H1 (cell line): ENCODE results near the gene PDE9A. TPM values are rescaled to one million over a fixed set of nuclear protein-coding genes. Genes with fewer than 3 reads are reported as not detected.

Experiments used
- CHD2 ChIP-seq: IDR thresholded peaks from 2 replicates; pipeline ENCODE4 v1.6.1; 2012; ENCODE audit warnings: low read length, improper control_type of control experiment
- EGR1 ChIP-seq: IDR thresholded peaks from 2 replicates; pipeline ENCODE4 v1.6.1; 2011; ENCODE audit warnings: low read depth, low read length, borderline replicate concordance
- HDAC6 ChIP-seq: IDR thresholded peaks from one replicate; pipeline ENCODE4 v1.7.1; 2012; ENCODE audit warnings: low read depth, mild to moderate bottlenecking, inconsistent platforms, low read length, moderate library complexity
- SUZ12 ChIP-seq: fragments of 200-600 bp; sonication (generic); IDR thresholded peaks from 2 replicates; pipeline ENCODE4 v1.6.1; 2012; ENCODE audit warnings: mild to moderate bottlenecking, inconsistent platforms, low read length, moderate library complexity, mixed read lengths
- polyA plus RNA-seq, 7 experiments: library from polyadenylated mRNA; depleted of rRNA in 3 of 7; stranded (reverse) in 5 of 7; unstranded in 2 of 7; fragments of >200 nt in 5 of 7; fragments of 200-250 nt in 2 of 7; gene quantifications; 1 replicate in 5 of 7; 2 replicates in 1 of 7; 4 replicates in 1 of 7; pipeline versions ENCODE4 v1.2.1 to v1.2.3, GENCODE V29; 2011 to 2013; ENCODE audit warnings: missing spikeins in 2 of 7, mixed read lengths in 2 of 7
- total RNA-seq: library from RNA; stranded (reverse); fragmentation: NEBNext Ultra II Directional; extraction: Animal tissue kit (Norgen Biotek cat#: 25700); gene quantifications from 2 replicates; pipeline ENCODE4 v1.2.1, GENCODE V29; 2021

PDE9A gene
- total and polyA plus RNA-seq, 2 of the 8 experiments (the other 6 are each of a cell fraction or from before 2014, with no cell fraction given): 39.2 to 45.9 TPM

DNA sequence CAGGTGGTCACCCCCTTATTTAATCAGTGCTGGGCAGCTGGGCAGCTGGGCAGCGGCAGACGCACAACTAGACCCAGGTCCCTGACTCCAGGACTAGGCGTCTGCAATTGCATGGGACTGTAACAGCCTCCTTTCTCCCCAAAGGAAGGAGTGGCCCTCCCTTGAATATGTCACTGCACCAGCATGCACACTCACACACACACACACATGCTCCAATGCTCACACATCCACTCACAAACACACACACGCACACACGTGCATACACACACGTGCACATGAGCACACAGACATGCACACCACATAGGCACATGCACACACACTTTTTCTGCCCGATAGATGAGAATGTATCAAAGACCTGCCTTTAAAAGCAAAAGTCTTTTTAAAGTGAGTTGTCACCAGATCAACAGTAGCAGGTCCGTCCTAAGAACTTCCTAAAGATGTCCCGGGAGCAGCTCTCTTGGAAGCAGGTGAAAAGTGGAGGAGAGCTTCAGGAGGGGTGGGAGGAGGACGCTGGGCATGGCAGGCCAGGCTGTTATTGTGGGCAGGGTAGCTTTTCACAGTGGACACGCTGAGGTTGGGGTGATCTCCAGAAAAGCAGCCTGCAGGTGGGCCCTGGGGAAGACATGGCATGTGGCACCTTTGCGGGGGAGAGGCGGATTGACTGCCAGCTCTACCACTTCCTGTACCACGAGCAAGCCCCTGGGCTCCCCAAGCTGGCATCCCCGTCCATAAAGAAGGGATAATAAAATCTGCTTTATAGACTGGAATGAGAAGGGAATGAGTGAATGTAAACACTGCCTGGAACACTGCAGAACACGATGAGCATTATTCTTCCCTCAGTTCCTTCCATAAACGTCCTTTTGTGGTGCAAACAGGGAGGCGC is 1.7 kb downstream of the PDE9A start (continued):
- TF ChIP-seq HDAC6 (no peak), SUZ12 (no peak), CHD2 (no peak), EGR1 (no peak)
